ENCODE results near the gene SHROOM2. TPM values are rescaled to one million over a fixed set of nuclear protein-coding genes. Genes with fewer than 3 reads are reported as not detected.

The SHROOM2 gene
- total RNA-seq, 1 experiment from 2014 or later = 14.2 TPM

- Histone ChIP-seq H3K36me3 (ENCODE audit: control insufficient read depth, insufficient read depth, low read length) (no peaks in the 10 kb centered on the region), H3K27me3 (replicated peaks; ENCODE audit: control insufficient read depth, insufficient read depth, low read length) (no peaks in the 10 kb centered on the region), H3K4me3 (ENCODE audit: low read depth, low read length) (no peak overlapping the region), H3K9me3 (no peaks in the 10 kb centered on the region), H3K4me1 (no peaks in the 10 kb centered on the region)
- Mint-ChIP-seq H3K27me3 (ENCODE audit: insufficient read depth, unreplicated experiment) (no peaks in the 10 kb centered on the region), H3K27ac (ENCODE audit: unreplicated experiment) (no peak overlapping the region), H3K4me3 (ENCODE audit: unreplicated experiment) (no peak overlapping the region), H3K4me1 (ENCODE audit: low read depth, unreplicated experiment) (no peaks in the 10 kb centered on the region), H3K9me3 (ENCODE audit: unreplicated experiment) (no peaks in the 10 kb centered on the region), H3K36me3 (ENCODE audit: insufficient read depth, unreplicated experiment) (no peaks in the 10 kb centered on the region)
- POLR2A ChIA-PET = no interaction called here
- TF ChIP-seq CTCF (IDR thresholded peaks at IDR 0.05; ENCODE audit: insufficient read depth in 1 of 2, low read depth in 1 of 2, low read length in 1 of 2, severe bottlenecking in 1 of 2, unreplicated experiment in 1 of 2) = no peak
- CTCF ChIA-PET = no interaction called here
- DNase-seq = no peak
- no TSS peak for BruUV-seq (replicated peaks)
- intact Hi-C loops (cut with micrococcal nuclease; ENCODE audit: unreplicated experiment) = no loop called here
These were observed 47.1 kb upstream of the SHROOM2 start for GRCh38 chrX:9739130-9739529.

- no peak overlapping the region for H3K4me3 Mint-ChIP-seq (ENCODE audit: unreplicated experiment)
- no peaks in the 10 kb centered on the region for H3K36me3 ChIP-seq (ENCODE audit: control insufficient read depth, insufficient read depth, low read length)
- BruUV-seq (replicated peaks) = no TSS peak
- POLR2A ChIA-PET = no interaction called here
- H3K27me3 Mint-ChIP-seq (ENCODE audit: insufficient read depth, unreplicated experiment) = no peaks in the 10 kb centered on the region
- H3K9me3 Mint-ChIP-seq (ENCODE audit: unreplicated experiment) = peaks cover 8% of the 10 kb centered on the region
- no peaks in the 10 kb centered on the region for H3K27me3 ChIP-seq (replicated peaks; ENCODE audit: control insufficient read depth, insufficient read depth, low read length)
- DNase-seq = no peak
- H3K4me1 Mint-ChIP-seq (ENCODE audit: low read depth, unreplicated experiment) = peaks cover 18% of the 10 kb centered on the region
- no peaks in the 10 kb centered on the region for H3K4me1 ChIP-seq
- CTCF ChIA-PET = no interaction called here
- no peak overlapping the region for H3K4me3 ChIP-seq (ENCODE audit: low read depth, low read length)
- TF ChIP-seq CTCF (IDR thresholded peaks at IDR 0.05; ENCODE audit: insufficient read depth in 1 of 2, low read depth in 1 of 2, low read length in 1 of 2, severe bottlenecking in 1 of 2, unreplicated experiment in 1 of 2) = no peak
- H3K36me3 Mint-ChIP-seq (ENCODE audit: insufficient read depth, unreplicated experiment) = peaks cover 12% of the 10 kb centered on the region
- peak overlapping the region; percentile 71 for H3K27ac Mint-ChIP-seq (ENCODE audit: unreplicated experiment)
- H3K9me3 ChIP-seq = no peaks in the 10 kb centered on the region
- intact Hi-C loops (cut with micrococcal nuclease; ENCODE audit: unreplicated experiment) = no loop called here
These were observed 40.7 kb upstream of the SHROOM2 start for GRCh38 chrX:9745417-9746115.

GRCh38 chrX:9746148-9746888 lies 39.9 kb upstream of the SHROOM2 start:
- no peak for TF ChIP-seq CTCF (IDR thresholded peaks at IDR 0.05; ENCODE audit: insufficient read depth in 1 of 2, low read depth in 1 of 2, low read length in 1 of 2, severe bottlenecking in 1 of 2, unreplicated experiment in 1 of 2)
- ChIA-PET CTCF (no interaction called here), POLR2A (no interaction called here)
- no TSS peak for BruUV-seq (replicated peaks)
- Mint-ChIP-seq H3K4me1 (ENCODE audit: low read depth, unreplicated experiment) (peaks cover 18% of the 10 kb centered on the region), H3K27ac (ENCODE audit: unreplicated experiment) (peak overlapping the region; percentile 71), H3K4me3 (ENCODE audit: unreplicated experiment) (peak overlapping the region; percentile 9), H3K27me3 (ENCODE audit: insufficient read depth, unreplicated experiment) (no peaks in the 10 kb centered on the region), H3K9me3 (ENCODE audit: unreplicated experiment) (peaks cover 8% of the 10 kb centered on the region), H3K36me3 (ENCODE audit: insufficient read depth, unreplicated experiment) (peaks cover 12% of the 10 kb centered on the region)
- intact Hi-C loops (cut with micrococcal nuclease; ENCODE audit: unreplicated experiment) = no loop called here
- Histone ChIP-seq H3K36me3 (ENCODE audit: control insufficient read depth, insufficient read depth, low read length) (no peaks in the 10 kb centered on the region), H3K9me3 (no peaks in the 10 kb centered on the region), H3K4me3 (ENCODE audit: low read depth, low read length) (no peak overlapping the region), H3K4me1 (no peaks in the 10 kb centered on the region), H3K27me3 (replicated peaks; ENCODE audit: control insufficient read depth, insufficient read depth, low read length) (no peaks in the 10 kb centered on the region)
- DNase-seq = no peak
